NCI-H2107 (cell line): ENCODE measurements around the gene SPOCK1.

Experiments used
- DNase-seq: peaks from one replicate; lab custom pipeline; 2025; lab: John Stamatoyannopoulos, UW

Gene SPOCK1

GRCh38 chr5:137105351-137106035 is 393.6 kb downstream of the SPOCK1 start:
- DNase-seq = no peak

GRCh38 chr5:137101544-137101943 is 397.6 kb downstream of the SPOCK1 start:
- DNase-seq = no peak

- DNase-seq = no peak
Measured at GRCh38 chr5:137099651-137100050, 399.5 kb downstream of the SPOCK1 start.

GRCh38 chr5:137098663-137099062 is 400.5 kb downstream of the SPOCK1 start:
- no peak for DNase-seq

- DNase-seq = no peak
Measured at GRCh38 chr5:137098238-137098637, 400.9 kb downstream of the SPOCK1 start.

- DNase-seq = no peak
Measured at GRCh38 chr5:137097203-137097602, 401.9 kb downstream of the SPOCK1 start.

GRCh38 chr5:137096149-137097103 is 402.7 kb downstream of the SPOCK1 start:
- DNase-seq = no peak

- DNase-seq = no peak
Measured at GRCh38 chr5:137095597-137095996, 403.5 kb downstream of the SPOCK1 start.

GRCh38 chr5:137092831-137093230 is 406.3 kb downstream of the SPOCK1 start:
- no peak for DNase-seq

GRCh38 chr5:137091472-137091871 is 407.7 kb downstream of the SPOCK1 start:
- no peak for DNase-seq

- no peak for DNase-seq
Measured at GRCh38 chr5:137090721-137091120, 408.4 kb downstream of the SPOCK1 start.

- no peak for DNase-seq
Measured at GRCh38 chr5:137090151-137090550, 409.0 kb downstream of the SPOCK1 start.

GRCh38 chr5:137088175-137088574 is 411.0 kb downstream of the SPOCK1 start:
- DNase-seq = no peak

- DNase-seq = no peak
Measured at GRCh38 chr5:137086342-137086741, 412.8 kb downstream of the SPOCK1 start.

- no peak for DNase-seq
Measured at GRCh38 chr5:137085206-137085605, 413.9 kb downstream of the SPOCK1 start.

- DNase-seq = no peak
Measured at GRCh38 chr5:137084016-137084415, 415.1 kb downstream of the SPOCK1 start.

- no peak for DNase-seq
Measured at GRCh38 chr5:137082951-137083350, 416.2 kb downstream of the SPOCK1 start.

- DNase-seq = peak; percentile 10
Measured at GRCh38 chr5:137078171-137078665, 420.9 kb downstream of the SPOCK1 start.

- no peak for DNase-seq
Measured at GRCh38 chr5:137075163-137075970, 423.8 kb downstream of the SPOCK1 start.

GRCh38 chr5:137073189-137073588 is 425.9 kb downstream of the SPOCK1 start:
- DNase-seq = no peak

GRCh38 chr5:137072361-137073115 is 426.6 kb downstream of the SPOCK1 start:
- DNase-seq = no peak
